Activated CD4-positive, CD25-positive, alpha-beta regulatory T cell treated with anti-CD3 and anti-CD28 coated beads, Interleukin-2, amount 50 U/mL, for 24 hours (primary cell): ENCODE results near the gene NBPF12.
"Not testable (repeated sequence)": the region's sequence is repeated elsewhere in the genome, so short reads cannot be mapped to it uniquely, and the experiment has no call there.

Experiments
- ATAC-seq, 2 donors: fragments of 150-1000 bp; cut with Tn5 transposase; one replicate each; pipeline ENCODE4 v1.10.0; 2021; ENCODE audit warnings: mild to moderate bottlenecking in 1 of 2, moderate library complexity in 1 of 2

The NBPF12 gene

GRCh38 chr1:146938242-146938902 lies at the start of gene NBPF12:
NBPF12 (plus strand) TSS chr1:146938324; CDS start chr1:146960144, 21,820 bp downstream.
- peak; percentile 96 to 98 for ATAC-seq

GRCh38 chr1:146891355-146891754 lies 46.8 kb upstream of the NBPF12 start:
- not testable (repeated sequence) for ATAC-seq

- ATAC-seq, result not testable (repeated sequence)
These were observed 45.8 kb upstream of the NBPF12 start for GRCh38 chr1:146892331-146892730.

- ATAC-seq, result not testable (repeated sequence)
These were observed 30.4 kb upstream of the NBPF12 start for GRCh38 chr1:146907565-146908261.

DNA sequence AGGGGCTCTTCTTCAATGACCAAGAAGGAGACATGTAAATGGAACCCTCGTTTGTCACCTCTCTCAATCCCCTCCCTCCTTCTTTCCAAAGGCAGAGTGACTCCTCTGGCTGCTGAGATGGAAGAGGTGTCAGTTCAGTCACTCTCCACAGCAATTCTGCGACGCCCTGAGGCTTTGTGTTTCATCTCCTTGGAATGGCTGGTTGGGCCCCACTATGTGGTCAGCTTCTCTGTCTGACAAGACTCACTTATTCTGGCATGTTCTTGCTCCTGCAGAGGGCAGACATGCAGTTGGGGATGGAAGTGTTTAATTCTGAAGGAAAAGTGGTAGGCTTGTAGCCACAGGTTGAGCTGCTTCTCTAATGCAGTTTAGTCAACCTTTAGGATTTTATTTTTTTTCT lies 25.1 kb upstream of the NBPF12 start:
- ATAC-seq, result not testable (repeated sequence)

- ATAC-seq, result not testable (repeated sequence)
These were observed 17.3 kb upstream of the NBPF12 start for GRCh38 chr1:146920811-146921210.

DNA sequence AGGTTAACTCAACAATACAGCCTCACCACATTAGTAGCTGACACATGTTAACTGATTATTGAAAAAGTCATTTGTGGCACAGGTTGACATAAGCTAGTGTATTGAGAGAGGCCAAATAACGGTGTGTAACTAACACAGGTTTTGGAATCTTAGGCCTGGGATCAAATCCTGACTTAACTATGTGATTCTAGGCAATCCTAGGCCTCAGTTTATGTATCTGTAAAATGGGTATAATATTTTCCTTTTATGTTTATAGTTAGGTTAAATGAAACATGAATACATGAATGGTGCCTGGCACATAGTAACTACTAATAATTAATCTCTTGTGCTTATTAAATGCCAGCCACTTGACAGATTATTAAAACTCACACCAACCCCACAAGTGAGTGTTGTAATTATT lies 15.5 kb upstream of the NBPF12 start:
- not testable (repeated sequence) for ATAC-seq

- not testable (repeated sequence) for ATAC-seq
These were observed 14.0 kb upstream of the NBPF12 start for GRCh38 chr1:146924106-146924505.

DNA sequence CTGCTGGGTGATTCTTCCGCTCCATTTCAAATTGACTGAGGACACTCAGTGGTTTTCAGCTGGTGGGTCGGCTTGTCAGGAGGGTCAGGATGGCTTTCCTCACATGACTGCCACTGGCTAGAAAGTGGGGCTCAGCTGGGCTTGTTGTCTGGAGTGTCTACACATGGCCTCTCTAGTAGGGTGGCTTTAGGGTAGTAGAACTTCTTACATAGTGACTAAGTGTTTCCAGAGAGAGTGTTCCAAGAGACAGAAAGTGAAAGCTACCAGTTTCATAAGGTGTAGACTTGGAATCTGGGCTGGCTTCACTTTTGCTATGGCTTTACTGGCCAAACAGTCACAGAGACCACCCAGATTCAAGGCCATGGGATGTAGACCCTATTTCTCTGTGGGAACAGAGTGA lies 11.7 kb upstream of the NBPF12 start:
- ATAC-seq, result not testable (repeated sequence)

DNA sequence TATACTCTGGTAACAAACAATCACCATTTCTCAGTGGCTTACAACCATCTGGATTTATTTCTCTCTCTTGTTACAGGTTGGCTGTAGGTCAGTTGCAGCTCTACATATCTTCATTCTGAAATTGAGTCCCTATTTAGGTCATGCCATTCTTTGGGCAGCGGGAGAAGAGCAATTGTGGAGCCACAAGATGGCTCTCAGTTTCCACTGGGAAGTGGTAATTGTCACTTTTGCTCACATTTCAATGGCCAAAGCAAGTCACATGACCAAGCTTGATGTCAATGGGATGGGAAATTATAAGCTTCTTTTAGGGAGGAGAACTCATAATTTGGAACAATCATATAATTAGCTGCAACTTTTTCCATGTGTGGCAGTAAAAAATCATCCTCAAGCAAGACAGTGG lies 7.9 kb upstream of the NBPF12 start:
- ATAC-seq, result not testable (repeated sequence)

- not testable (repeated sequence) for ATAC-seq
These were observed 3.5 kb upstream of the NBPF12 start for GRCh38 chr1:146934390-146935223.

DNA sequence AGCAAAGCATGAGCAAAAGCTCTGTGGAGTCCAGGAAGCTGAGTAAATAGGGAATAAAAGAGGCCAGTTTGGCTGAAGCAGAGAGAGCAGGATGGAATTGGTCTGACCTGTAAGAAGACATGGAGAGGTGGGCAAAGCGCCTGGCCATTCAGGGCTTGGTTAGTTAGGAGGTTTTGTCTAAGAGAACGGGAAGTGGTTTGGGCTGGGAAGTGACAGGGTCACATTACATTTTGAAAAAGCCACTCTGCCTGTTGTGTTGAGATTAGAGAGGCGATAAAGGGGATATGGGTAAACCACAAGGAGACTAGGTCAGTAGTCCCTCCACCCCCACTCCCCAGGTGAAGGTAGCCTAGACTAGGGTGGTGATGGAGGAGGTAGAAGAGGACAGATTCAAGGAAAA lies 662 bp upstream of the NBPF12 start:
- ATAC-seq, result not testable (repeated sequence)

DNA sequence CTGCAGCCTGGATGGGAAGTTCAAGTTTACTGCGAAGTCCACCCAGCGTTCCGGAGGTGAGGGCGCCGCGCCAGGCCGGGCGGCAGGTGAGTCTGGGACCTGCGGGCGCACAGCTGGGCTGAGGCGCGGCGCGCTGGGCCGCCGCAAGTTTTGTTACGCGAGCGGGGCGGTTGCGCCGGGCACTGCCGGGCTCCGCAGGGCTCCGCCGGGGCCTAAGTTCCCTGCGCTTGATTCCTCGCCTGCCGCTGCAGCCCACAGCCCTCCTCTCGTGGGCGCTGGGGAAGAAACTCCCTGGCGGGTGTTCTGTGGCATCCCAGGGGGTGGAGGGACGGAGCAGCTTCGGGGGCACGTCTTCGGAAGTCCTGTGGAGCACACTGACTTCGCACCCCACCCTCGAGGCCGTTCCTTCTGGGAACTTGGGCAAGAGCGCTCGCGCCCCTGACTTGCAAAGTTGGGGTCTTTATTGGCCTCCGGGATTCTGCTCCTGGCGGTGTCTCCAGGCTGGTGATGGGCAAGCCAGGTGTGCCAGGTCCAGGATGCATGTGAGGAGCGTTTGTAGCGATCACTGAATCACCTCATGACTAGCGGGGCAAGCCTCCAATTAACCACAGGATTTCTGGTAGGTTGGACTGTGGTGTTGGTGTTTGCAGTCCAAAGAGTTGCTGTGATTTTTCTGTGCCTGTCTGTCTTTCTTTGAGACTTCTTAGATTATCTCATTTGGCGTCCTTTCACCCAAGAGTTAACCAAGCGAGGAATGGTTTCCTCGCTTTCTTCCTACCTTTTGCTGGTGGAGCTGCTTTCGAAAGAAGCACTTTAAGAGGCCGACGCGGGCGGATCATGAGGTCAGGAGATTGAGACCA lies 1.0 kb downstream of the NBPF12 start:
- ATAC-seq, result peak; percentile 30 to 39

DNA sequence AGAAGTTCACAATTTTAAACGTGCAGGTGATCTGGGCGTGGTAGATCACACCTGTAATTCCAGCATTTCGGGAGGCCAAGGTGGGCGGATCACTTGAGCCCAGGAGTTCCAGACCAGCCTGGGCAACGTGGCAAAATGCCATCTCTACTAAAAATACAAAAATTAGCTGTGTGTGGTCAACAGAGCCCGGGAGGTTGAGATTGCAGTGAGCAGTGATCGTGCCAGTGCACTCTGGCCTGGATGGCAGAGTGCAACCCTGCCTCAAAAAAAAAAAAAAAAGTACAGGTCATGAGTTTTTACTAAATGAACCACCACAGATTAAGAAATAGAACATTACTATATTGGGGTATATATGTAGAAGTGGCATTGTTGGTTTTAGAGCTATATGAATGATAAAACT lies 2.2 kb downstream of the NBPF12 start:
- not testable (repeated sequence) for ATAC-seq

GRCh38 chr1:146943342-146943886 lies 5.3 kb downstream of the NBPF12 start:
- not testable (repeated sequence) for ATAC-seq

DNA sequence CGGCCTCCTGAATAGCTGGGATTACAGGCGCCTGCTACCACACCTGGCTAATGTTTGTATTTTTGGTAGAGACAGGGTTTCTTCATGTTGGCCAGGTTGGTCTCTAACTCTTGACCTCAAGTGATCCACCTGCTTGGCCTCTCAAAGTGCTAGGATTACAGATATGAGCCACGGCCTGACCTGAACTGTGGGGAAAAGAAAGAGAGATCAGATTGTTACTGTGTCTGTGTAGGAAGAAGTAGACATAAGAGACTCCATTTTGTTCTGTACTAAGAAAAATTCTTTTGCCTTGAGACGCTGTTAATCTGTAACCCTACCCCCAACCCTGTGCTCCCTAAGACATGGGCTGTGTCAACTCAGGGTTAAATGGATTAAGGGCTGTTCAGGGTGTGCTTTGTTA lies 10.0 kb downstream of the NBPF12 start:
- ATAC-seq, result not testable (repeated sequence)

GRCh38 chr1:146964340-146964739 lies 26.2 kb downstream of the NBPF12 start:
- not testable (repeated sequence) for ATAC-seq

GRCh38 chr1:146966351-146966750 lies 28.2 kb downstream of the NBPF12 start:
- not testable (repeated sequence) for ATAC-seq

DNA sequence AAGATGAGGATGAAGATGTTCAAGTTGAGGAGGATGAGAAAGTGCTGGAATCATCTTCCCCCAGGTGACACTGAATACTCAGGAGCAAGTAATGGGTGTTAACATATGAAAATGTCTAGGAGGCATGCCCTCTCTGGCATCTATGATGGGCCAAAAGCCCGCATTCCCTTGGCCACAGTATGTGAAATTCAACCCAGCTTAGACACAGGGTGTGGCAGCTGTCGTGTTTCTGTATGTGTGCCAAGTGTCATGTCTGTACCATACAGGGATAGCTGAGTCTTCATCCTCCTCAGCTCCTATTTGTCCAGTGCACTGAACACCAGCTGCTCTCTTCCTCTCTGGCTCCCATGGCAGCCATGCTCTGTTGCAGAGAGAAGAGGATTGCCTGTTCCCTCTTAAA lies 32.5 kb downstream of the NBPF12 start:
- ATAC-seq, result not testable (repeated sequence)

DNA sequence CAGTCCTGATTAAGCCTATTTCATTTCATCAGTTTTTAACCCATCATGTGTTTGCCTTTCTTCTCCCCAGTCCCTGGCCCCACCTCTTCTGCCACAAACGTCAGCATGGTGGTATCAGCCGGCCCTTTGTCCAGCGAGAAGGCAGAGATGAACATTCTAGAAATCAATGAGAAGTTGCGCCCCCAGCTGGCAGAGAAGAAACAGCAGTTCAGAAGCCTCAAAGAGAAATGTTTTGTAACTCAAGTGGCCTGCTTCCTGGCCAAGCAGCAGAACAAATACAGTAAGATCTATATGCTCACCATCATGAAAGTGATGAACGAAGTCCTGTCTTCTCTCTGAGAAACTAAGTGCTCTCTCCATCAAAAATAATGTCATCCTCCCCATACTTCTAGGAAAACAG lies 34.6 kb downstream of the NBPF12 start:
- ATAC-seq, result not testable (repeated sequence)

DNA sequence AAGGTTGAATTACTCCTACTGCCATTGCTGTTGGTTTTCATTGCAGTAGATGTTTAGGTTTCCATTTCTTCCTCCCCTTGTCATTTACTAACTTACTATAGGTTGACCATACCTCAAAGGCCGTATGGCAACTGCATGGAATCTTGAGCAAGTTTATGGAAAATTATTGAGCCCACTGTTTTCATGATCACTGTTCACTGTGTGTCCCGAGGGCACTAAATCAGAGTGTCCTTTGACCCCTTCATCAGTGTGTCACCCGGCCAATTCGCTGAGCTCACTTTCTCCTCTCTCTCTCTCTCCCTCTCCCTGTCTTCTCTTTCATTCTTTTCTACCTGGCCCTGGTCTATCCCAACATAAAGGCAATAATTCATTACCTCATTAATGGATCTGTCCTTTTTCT lies 47.7 kb downstream of the NBPF12 start:
- not testable (repeated sequence) for ATAC-seq

GRCh38 chr1:146986450-146986849 lies 48.3 kb downstream of the NBPF12 start:
- ATAC-seq, result not testable (repeated sequence)
